SU-DHL-6 (cell line): ENCODE measurements around the gene TTC3.
"Not testable (repeated sequence)": the region's sequence is repeated elsewhere in the genome, so short reads cannot be mapped to it uniquely, and the experiment has no call there.

Experiments used
- CTCF ChIP-seq: fragments of 200-600 bp; sonication (generic); IDR thresholded peaks from one replicate; pipeline ENCODE4 v1.5.1; 2017; ENCODE audit warnings: antibody characterized with exemption, mild to moderate bottlenecking, low read length, moderate library complexity; ENCODE audit not compliant: insufficient read depth, poor library complexity, severe bottlenecking
- EZH2phosphoT487 ChIP-seq: fragments of 200-600 bp; sonication (generic), shearing (Covaris generic); conservative IDR thresholded peaks from 2 replicates; pipeline ENCODE4 v1.6.1; 2018; ENCODE audit warnings: mild to moderate bottlenecking, antibody characterized with exemption, low read length, moderate library complexity, mixed read lengths

GRCh38 chr21:37102746-37103145, 29.7 kb downstream of the TTC3 start:
- TF ChIP-seq CTCF, EZH2phosphoT487: not testable (repeated sequence)
